GM19397 (cell line): ENCODE measurements around the gene TWIST2.

Experiments used
- ATAC-seq: cut with Tn5 transposase; IDR thresholded peaks from one replicate; pipeline ENCODE4 v1.9.1; 2021; ENCODE audit warnings: mild to moderate bottlenecking, moderate library complexity; ENCODE audit not compliant: unreplicated experiment

TWIST2 gene

DNA sequence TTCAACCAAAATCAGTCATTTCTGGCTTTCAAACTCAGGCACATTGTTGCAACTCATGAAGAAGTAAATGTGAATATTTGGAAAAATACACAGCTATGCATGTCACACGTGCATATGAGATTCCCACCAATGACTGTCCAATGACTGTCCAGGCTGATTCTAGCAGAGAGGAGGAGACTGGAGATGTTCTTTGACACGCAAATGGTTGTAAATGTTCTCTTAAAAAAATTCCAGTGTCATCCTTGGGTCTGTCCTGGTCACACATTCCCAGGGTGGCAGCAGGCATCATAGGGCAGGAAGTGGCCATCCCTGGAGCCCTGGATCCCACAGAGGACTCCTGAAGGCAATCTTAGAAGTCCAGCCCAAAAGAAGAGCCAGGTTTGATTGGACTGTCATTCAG lies 40.9 kb downstream of the TWIST2 start:
- no peak for ATAC-seq

DNA sequence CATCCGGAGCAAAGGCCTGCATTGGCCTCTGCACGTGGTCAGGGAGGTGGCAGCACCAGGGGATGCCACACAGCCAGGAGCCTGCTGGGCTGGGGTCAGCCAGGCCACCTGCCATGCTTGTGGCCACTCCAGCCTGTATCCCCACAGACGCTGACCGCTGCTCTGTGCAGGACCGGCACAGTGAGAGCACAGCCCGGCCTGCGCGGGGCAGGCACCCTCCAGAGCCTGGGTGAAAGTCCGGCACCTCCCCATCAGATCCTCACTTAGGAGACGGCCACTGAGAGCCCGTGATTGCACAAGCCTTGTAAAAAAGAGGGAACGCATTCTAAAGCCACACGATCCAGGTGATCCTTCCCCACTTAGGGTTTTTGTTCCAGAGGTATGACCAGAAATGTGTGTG lies 42.2 kb downstream of the TWIST2 start:
- no peak for ATAC-seq

DNA sequence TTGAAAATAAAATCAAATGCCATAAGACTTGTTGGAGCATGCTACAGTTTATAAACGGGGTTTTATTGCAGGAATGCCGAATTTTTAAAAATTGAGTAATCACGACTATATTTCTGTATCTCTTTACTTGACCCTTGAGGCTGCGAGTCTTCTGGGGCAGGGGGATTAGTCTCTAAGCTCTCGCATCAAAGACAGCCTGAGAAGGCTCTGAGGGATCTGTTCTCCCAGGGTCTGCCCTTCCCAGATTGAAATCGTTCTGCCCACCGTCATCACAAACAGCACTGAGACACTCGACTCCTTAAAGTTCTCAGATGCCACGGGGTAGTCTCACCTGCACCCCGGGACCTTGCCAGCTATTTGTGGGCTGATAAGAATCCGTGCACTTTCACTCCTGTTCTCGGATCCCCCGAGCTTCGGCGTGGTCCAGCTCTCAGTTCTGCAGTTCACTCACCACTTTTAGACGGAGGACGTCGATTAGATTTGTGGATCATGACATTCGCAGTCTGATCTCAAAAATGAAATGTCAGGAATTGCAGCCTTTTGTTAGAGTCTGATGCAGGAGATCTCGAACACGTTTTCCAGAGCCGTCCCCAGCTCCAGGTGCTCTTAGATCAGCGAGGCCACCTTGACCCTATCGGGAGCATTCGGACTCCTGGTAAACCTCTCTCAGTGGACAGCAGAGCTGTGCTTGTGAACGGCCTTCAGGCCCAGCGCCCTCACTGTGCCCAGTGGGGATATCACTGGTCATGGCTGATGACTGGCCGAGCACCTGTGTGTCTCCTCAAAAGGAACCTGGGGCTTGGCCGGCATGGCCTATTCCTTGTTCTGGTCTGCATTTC lies 43.0 kb downstream of the TWIST2 start:
- ATAC-seq: no peak

DNA sequence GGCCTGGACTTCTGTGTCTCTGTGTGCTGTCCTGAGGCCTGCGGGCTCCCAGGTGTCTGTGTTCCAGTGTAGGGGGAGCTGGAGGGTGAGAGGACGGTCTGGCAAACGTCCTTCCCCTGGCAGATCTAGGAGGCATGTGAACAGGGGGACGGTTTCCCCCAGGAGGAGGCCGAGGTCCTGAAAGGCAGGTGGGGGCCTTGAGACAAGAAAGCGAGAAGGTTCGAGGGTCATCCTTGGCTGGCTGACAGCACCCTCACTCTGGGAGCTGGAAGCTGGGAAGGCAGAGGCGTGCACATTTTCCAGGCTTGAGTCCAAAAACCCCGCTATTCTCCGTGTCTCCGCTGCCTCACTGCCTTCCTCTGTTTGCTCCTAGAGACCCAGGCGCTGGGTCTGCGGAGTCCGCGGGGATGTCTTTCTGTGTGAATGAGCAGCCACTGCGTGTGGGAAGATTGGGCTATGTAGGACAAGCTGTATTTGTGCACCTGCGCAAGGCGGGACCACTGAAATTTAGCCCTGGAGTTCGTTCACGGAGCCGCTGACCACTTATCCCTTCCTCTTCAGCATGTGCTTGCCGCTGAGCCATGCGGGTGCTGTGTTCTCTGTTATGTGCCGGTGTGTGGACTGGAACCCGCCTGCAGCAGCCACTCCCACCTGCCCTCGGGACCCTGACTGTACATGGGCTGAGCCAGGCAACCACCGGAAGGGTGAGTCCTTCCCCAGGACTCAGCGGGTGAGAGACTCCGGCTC lies 43.7 kb downstream of the TWIST2 start:
- ATAC-seq: no peak

DNA sequence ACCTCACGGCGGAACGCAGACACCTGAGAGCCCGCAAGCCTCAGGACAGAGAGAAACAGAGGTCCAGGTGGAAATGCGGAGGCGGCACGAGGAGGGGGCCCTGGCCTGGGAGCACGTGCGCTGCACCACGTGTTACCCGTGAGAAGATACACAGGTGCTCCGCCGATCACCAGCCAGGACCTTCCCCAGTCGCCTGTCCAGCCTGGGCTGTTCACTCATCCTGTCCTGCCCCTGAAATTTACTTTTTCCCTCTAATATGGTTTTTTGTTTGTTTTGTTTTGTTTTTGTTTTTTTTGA lies 44.3 kb downstream of the TWIST2 start:
- no peak for ATAC-seq

DNA sequence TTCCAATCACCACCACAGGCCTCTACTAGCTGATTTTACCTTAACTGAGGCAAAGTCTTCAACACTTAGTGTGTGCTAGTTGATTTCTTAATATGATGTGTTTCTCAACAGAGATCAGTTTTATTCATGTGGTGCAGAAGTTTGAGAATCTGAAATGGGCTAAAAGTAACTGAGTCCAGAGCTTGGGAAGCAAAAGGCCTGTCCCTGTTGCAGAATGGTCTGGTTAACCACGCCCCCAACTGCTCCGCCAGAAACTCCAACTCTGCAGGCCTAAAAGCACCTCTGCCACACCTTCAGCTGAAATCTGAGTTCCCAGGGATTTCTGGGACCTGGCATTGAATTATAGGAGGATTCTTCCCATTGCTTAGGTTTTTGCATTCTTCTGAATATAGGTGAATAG lies 44.9 kb downstream of the TWIST2 start:
- no peak for ATAC-seq

DNA sequence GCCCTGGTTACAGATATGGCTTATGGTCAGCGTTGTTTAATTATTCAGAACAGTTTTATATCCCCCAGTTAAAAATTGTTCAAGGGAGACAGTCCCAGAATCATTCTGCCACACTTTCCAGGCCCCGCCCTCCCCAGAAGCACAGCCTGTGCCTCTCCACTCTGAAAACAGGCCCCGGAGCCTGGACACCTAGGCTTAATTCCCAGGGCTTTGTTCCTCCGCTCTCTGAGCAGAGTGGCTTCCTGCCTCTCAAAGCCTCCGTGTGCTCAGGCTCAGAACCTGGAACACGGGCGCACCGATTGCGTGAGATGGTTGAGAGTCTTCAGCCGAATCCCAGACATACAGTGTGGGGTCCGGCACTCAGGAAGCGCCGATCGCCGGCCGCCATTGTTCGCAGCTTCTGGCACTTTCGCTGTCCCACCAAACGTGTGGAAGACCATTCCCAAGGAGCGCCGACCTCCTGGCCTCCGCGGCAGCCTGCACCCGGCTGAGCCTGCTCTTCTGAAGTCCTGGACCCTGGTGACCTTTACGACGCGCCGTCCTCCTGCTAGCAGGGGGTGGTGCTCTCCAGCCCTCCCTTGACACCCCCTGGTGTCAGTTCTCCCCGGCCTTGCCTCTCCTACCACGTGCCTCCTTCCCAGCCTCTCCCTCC lies 45.6 kb downstream of the TWIST2 start:
- ATAC-seq: no peak

DNA sequence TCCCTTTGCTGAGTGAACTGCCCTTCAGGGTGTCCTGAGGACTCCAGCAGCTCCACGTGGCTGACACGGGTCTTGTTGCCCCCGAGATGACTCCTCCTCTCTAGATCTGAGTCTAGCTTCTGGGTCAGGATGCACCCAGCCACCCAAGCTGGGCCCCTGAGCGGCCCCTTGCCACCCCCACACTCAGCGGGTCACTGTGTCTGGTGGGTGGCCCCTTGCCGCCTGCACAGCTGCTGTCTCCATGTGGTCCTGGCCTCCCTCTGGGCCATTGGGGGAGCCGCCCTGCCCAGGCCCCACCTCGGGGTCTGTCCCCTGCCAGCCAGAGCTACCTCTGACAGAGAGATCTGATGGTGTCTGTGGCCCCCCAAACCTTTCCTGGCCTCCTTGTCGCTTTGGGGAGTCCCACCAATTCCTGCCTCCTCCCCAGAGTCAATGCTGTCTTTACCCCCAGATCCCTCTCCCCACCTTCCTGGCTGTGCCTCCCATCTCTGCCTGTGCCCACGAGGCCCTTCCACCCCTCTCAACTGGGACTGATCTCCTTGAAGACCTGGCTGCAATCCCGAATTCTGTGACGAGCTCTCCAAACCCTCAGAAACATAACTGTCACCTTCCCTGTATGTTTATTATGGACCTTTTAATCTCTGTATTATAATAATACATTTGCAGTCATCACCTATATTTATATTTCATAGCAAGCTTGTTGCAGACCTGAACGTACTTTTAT lies 46.5 kb downstream of the TWIST2 start:
- ATAC-seq: no peak

DNA sequence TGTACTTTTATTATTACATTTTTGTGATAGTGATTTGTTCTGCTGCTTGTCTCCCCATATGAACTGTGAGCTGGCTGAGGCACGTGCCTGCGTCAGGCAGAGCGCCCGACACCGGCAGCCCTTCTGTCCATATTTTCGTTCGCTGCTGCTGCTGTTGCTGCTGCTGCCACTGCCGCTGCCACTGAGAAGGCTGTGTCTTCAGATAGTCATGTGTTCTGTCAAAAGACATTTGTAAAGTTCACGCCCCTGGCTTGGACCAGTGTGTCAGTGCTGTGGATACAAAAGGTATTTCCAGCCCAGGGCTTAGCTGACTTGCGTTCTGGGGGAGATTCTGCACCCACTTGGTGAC lies 47.0 kb downstream of the TWIST2 start:
- ATAC-seq: no peak

DNA sequence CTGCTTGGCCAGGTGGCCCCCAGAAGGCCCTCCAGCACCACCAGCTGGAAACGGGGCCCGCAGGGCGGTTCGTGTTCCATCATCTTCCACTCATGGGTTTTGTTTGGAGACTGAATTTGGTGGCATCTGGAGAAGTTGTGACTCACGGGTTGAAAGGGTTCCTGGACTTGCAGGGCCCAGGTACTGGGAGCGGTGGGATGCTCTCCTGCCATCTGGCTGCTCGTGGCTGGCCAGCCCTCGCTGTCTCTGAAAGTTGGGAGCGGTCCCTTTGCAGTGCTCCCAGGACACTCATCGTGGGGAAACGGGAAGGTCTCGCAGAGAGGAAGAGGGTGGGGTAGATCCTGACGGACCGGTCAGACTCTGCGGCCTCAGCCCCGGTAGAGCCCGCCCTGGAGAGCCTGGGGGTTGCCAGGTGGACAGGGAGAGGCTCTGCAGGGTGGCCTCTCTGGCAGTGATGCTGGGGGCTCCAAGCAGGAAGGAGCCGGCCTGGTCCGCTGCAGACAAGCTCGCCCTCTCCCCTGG lies 47.5 kb downstream of the TWIST2 start:
- ATAC-seq: no peak

DNA sequence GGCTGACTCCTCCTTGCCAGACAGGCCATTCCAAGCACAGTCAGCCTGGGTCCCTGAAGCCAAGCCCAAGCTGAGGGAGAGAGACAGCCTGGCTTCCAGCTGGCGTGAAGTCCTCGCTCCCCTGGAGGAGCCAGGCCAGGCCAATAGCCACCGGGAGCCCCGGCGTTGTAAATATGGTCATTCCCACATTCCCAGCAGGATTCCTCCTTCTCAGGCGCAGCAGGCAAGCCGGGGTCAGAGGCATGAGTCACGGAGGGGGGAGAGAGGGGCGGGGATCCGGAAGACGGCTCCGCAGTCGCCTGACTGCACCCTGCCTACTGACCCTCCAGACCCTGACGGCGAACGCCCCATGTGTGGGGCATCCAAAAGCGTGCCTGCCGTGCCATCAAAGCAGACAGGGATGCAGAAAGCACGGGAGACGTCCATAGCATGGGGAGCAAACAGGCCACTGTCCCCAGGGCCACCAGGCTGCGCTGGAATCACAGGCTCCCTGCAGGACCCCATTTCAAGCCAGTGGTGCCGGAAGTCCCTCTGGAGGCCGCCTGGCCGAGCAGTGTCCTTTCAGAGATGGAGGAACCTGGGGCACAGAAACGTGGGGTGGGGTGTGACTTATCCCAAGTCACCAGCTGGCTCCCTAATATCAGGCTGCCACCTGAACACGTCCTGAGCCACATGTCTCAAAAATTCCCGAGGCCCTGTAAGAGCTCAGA lies 48.2 kb downstream of the TWIST2 start:
- ATAC-seq: no peak

DNA sequence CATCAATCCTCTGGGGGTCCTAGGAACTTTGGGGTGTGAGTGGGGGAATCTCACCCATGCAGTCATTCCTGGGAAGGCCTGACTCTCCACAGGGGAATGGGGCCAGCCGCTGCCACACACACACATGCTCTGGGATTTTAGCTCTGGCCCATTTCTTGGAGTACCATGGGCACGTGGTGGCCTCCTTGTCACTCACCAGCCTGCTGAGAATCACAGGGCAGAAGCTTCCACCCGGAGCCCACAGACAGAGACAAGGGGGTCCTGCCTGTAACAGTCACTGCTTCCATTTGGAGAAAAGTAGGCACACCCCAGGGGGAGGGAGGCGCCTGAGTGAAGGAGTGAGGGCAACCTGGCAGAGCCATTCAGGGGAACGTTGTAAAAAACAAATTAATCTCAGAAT lies 48.8 kb downstream of the TWIST2 start:
- ATAC-seq: no peak

DNA sequence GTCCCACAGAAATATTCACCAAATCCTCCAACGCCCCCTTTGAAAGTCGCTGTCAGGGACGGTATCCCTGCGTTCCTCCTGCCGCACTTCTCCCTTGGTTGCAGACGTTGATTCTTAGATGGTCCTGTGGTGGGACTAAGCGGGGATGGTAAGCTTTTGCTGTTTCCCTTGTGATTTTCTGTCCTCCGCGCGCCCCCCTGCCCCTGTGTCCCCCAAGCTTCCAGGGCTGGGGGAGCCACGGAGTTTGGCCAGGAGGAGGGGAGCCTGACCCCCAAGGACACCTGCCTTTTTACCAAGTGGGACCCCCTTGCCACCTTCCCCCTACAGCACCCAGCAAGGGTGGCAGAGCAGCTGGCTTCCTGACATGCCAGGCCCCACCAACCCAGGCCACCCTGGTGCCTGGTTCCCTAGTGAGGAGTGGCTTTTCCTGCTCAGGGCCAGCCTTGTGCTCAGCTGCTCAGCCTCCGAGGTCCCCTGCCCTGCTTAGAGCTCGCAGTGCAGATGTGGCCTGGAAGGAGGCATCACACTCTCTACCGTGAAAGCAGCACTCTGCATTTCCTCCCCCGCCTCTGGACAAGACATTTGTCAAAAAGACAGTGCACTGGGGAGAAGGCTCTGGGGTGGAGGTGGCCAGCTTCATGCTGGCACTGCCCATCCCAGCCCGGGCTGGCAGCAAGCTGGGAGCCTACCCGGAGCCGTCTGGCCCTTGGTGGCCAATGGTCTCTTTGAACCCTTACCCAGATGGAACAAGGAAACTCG lies 49.4 kb downstream of the TWIST2 start:
- ATAC-seq: no peak

DNA sequence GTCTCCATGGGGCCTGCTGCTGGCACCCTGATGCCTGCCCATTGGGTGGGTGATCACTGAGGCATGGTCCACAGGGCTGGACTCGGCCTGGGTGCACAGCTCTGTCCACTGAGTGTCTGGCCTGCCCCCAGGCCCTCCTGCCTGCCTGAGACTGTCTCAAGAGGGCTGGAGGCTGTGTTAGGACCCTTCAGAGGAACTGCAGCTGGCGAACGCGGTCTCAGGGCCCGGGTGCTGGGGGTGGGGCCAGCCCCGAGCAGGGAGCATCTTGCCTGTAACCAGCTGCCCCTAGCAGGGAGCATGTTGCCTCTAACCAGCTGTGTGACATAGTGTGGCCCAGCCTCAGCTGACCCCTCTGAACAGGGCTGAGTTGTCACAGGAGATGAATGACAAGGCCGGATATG lies 50.0 kb downstream of the TWIST2 start:
- ATAC-seq: no peak

DNA sequence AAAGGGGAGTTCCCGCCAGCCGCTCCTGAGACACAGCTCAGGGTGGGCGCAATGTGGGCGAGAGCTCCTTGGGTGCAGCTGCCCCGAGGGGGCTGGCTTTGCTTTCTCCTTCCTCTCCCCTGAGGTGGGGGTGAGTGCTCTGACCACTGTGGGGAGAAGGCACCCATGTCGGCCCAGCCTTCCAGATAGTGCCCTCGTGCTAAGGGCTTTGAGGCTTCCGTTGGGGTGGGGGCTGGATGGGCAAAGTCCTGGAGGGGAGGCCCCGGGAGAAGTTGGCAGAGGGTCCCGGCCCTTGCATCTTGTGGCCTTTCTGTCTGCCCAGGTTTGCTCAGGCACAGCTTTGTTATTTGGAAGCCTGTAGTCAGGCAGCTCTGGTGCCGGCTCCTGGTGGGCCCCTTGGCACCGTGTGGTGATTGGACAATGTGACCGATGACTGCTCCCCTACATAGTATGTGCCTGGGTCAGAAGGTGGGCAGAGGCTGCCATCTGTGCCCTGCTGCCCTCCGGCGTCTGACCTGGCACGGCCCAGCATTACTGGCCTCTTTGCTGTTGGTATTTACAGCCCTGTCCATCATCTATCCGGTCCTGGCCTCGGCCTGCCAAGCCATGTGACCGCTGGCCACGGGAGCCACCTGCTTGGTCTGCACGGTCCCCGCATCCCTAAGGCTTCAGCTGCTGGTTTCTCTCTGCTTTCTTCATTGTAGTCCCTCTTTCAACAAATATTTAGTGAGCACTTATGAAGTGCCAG lies 50.8 kb downstream of the TWIST2 start:
- no peak for ATAC-seq

DNA sequence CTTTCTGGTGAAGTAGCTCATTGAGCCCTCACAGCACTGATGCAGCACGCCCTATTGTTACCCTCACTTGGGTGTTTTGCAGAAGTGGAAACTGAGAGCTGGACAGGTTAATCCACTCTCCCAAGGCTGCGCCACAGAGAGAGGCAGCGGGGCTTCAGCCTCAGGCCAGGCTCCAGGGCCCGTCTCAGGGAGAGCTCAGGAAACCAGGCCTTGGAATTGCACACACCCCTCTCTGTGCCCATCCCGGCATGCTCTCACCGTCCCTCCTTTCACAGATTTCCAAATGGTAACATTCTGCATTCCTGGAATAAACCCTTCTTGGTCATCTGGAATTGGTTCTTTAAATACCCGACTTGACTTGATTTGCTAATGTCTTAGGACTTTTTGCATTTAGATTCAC lies 51.5 kb downstream of the TWIST2 start:
- no peak for ATAC-seq

DNA sequence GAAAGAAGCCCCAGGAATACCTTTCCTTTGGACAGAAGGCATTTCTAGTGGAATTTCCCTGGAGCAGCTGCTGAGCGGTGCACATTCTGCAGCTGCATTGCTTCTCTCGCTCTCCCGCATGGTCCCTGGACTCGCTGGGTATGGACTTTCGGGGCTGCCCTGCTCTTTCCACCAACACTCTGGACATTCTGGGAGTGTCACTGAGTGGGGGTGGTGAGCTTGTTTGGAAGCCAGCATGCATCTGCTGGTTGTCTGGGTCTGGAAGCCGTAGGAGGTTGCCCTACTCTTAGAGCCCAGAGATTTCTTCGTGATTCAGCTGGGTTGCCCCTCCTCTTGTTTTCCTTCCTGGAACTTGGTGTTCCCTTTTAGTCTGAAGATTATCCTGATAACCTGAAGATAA lies 52.6 kb downstream of the TWIST2 start:
- ATAC-seq: no peak

DNA sequence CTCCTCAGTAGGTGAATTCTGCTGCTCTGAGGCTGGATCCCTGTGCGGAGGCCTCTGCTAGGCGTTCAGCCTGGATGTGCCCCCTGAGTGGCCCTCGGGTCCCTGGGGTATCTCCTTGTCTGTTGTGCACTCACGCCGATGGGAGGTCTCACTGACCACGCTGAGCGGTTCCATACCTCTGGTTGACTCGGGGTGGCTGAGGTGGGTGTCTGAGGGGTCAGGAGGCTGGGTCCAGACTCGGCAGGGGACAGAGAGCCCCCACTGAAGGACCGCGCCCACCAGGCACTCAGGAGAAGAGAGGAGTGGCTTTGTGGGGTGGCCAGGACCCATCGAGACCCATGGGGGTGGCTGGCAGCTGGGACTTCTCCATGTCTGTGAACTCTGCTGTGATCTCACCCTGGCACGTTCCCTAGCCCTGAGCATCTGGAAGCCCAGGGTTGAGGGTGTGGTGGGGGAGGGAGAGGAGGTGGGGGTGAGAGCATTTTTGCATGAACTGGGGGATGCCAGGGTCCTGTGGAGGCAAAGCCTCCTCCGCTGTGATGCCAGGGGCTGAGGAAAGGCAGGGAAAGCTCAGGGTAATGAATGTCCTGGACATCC lies 53.7 kb downstream of the TWIST2 start:
- ATAC-seq: no peak

DNA sequence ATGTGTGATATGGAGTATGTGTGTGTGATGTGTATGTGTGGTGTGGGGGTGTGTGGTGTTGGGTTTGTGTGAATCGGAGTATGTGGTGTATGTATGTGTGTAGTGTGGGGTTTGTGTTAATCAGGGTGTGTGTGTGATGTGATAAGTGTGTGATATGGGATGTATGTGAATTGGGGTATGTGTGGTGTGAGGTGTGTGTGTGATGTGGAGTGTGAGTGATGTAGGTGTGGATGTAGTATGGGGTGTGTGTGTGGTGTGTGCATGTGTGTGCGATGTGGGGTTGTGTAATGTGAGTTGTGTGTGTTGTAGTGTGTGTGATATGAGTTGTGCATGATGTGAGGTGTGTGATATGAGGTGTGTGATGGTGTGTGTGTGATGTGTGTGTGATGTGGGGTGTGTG lies 54.4 kb downstream of the TWIST2 start:
- no peak for ATAC-seq
